ENCODE results near the gene DBN1. TPM values are rescaled to one million over a fixed set of nuclear protein-coding genes. Genes with fewer than 3 reads are reported as not detected.

Gene DBN1
- total RNA-seq, 2 experiments from 2014 or later = 82.5 to 87.0 TPM

DNA sequence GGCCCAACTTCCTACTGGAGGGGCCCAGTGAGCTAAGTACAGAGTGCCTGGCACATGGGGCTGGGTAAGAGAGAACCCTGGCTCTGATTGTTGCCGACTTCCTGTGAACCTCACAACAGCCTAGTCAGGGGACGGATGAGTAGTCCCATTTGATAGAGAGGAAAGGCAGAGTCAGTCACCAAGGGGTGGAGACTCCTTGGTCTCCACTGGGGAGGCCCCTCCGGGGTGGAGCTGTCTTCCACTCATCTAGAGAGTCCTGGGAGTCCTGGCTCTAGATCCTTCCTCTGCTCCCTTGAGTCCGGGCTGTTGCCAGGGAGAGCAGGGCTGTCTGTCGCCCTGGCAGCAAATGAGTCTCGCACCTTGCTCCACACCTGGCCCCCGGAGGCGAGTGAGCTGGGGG, 39.0 kb downstream of the DBN1 start:
- H3K4me3 Mint-ChIP-seq = peak overlapping the region; percentile 44
- H3K36me3 Mint-ChIP-seq = peaks cover 44% of the 10 kb centered on the region
- peak overlapping the region; percentile 75 for H3K27ac Mint-ChIP-seq
- H3K4me1 Mint-ChIP-seq = peaks cover 43% of the 10 kb centered on the region
- no peaks in the 10 kb centered on the region for H3K27me3 Mint-ChIP-seq
- DNase-seq (peak; percentile 35), ATAC-seq (ENCODE audit: low read depth) (peak; percentile 9)
- POLR2A ChIA-PET = interaction anchor here (0.8 to 10.7 kb wide), 5 partner anchors 9 to 44 kb away, joined by 3 to 312 read pairs (median 3); partner anchors contain the start of gene PRR7
- H3K9me3 Mint-ChIP-seq = no peaks in the 10 kb centered on the region

DNA sequence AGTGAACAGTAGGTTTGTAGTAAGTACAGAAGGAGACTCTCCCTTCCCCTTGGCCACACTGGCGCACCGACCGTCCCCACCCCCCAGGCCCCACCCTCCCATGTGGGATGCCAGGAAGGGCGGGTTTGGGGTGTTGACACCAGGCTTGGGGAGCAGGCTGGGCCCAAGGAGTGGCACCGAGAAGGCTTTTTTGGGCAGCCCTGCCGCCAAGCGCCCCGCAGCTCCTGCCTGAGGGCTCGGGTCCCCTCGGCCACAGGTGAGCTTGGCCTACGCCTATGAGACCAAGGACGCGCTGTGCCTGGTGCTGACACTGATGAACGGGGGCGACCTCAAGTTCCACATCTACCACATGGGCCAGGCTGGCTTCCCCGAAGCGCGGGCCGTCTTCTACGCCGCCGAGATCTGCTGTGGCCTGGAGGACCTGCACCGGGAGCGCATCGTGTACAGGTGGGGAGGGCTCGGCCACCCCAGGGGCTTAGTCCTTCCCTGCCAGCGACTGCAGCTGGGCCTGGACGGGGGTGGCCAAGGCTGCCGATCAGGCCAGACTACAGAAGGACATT, 39.7 kb downstream of the DBN1 start:
- DNase-seq (peak; percentile 29), ATAC-seq (ENCODE audit: low read depth) (no peak)
- H3K4me1 Mint-ChIP-seq = peaks cover 48% of the 10 kb centered on the region
- H3K4me3 Mint-ChIP-seq = no peak overlapping the region
- peaks cover 49% of the 10 kb centered on the region for H3K36me3 Mint-ChIP-seq
- H3K9me3 Mint-ChIP-seq = no peaks in the 10 kb centered on the region
- peak overlapping the region; percentile 48 for H3K27ac Mint-ChIP-seq
- POLR2A ChIA-PET = interaction anchor here (1.0 to 10.7 kb wide), 3 partner anchors 8 to 30 kb away, joined by 3 to 312 read pairs (median 145); partner anchors contain the start of gene PRR7
- H3K27me3 Mint-ChIP-seq = no peaks in the 10 kb centered on the region

GRCh38 chr5:177432839-177433657, 40.4 kb downstream of the DBN1 start:
- H3K4me1 Mint-ChIP-seq = peaks cover 47% of the 10 kb centered on the region
- H3K27ac Mint-ChIP-seq = peak overlapping the region; percentile 80
- H3K36me3 Mint-ChIP-seq = peaks cover 45% of the 10 kb centered on the region
- no peak for ATAC-seq (ENCODE audit: low read depth)
- POLR2A ChIA-PET = interaction anchor here (1.5 to 10.7 kb wide), 5 partner anchors 12 to 61 kb away, joined by 4 to 312 read pairs (median 17); partner anchors contain the start of gene PRR7
- no peaks in the 10 kb centered on the region for H3K9me3 Mint-ChIP-seq
- DNase-seq = no peak
- H3K4me3 Mint-ChIP-seq = peak overlapping the region; percentile 47
- no peaks in the 10 kb centered on the region for H3K27me3 Mint-ChIP-seq

- Mint-ChIP-seq H3K9me3 (no peaks in the 10 kb centered on the region), H3K4me3 (peak overlapping the region; percentile 94), H3K27me3 (no peaks in the 10 kb centered on the region), H3K36me3 (peaks cover 40% of the 10 kb centered on the region), H3K27ac (peak overlapping the region; percentile 83), H3K4me1 (peaks cover 48% of the 10 kb centered on the region)
- ATAC-seq (ENCODE audit: low read depth) (peak; percentile 7), DNase-seq (no peak)
- POLR2A ChIA-PET = interaction anchor here (0.5 to 10.7 kb wide), 17 partner anchors 9 to 129 kb away, joined by 3 to 312 read pairs (median 5); partner anchors contain the start of genes PDLIM7, PRELID1, PRR7 and RAB24
Measured at GRCh38 chr5:177432143-177432838, 41.1 kb downstream of the DBN1 start.

GRCh38 chr5:177431317-177432142, 41.9 kb downstream of the DBN1 start:
- POLR2A ChIA-PET = interaction anchor here (0.5 to 10.7 kb wide), 20 partner anchors 8 to 130 kb away, joined by 3 to 312 read pairs (median 4); partner anchors contain the start of genes PDLIM7, PRELID1, PRR7 and RAB24
- Mint-ChIP-seq H3K27ac (peak overlapping the region; percentile 83), H3K27me3 (no peaks in the 10 kb centered on the region), H3K36me3 (peaks cover 37% of the 10 kb centered on the region), H3K9me3 (no peaks in the 10 kb centered on the region), H3K4me3 (peak overlapping the region; percentile 94), H3K4me1 (peaks cover 47% of the 10 kb centered on the region)
- ATAC-seq (ENCODE audit: low read depth) (peak; percentile 51), DNase-seq (peak; percentile 81)

- Mint-ChIP-seq H3K27me3 (no peaks in the 10 kb centered on the region), H3K9me3 (no peaks in the 10 kb centered on the region), H3K4me1 (peaks cover 47% of the 10 kb centered on the region), H3K27ac (peak overlapping the region; percentile 83), H3K4me3 (peak overlapping the region; percentile 94), H3K36me3 (peaks cover 36% of the 10 kb centered on the region)
- no peak for ATAC-seq (ENCODE audit: low read depth)
- POLR2A ChIA-PET = interaction anchor here (1.0 to 10.7 kb wide), 10 partner anchors 13 to 129 kb away, joined by 3 to 312 read pairs (median 8); partner anchors contain the start of genes PDLIM7 and PRR7
- DNase-seq = no peak
Measured at GRCh38 chr5:177430972-177431316, 42.5 kb downstream of the DBN1 start.

GRCh38 chr5:177430140-177430951, 43.1 kb downstream of the DBN1 start:
- no peak for DNase-seq
- no peaks in the 10 kb centered on the region for H3K9me3 Mint-ChIP-seq
- H3K27ac Mint-ChIP-seq = peak overlapping the region; percentile 83
- peaks cover 33% of the 10 kb centered on the region for H3K36me3 Mint-ChIP-seq
- H3K4me3 Mint-ChIP-seq = peak overlapping the region; percentile 94
- H3K4me1 Mint-ChIP-seq = peaks cover 51% of the 10 kb centered on the region
- no peak for ATAC-seq (ENCODE audit: low read depth)
- H3K27me3 Mint-ChIP-seq = no peaks in the 10 kb centered on the region
- POLR2A ChIA-PET = interaction anchor here (0.7 to 10.7 kb wide), 9 partner anchors 13 to 811 kb away, joined by 3 to 312 read pairs (median 11); partner anchors contain the start of gene PRR7

DNA sequence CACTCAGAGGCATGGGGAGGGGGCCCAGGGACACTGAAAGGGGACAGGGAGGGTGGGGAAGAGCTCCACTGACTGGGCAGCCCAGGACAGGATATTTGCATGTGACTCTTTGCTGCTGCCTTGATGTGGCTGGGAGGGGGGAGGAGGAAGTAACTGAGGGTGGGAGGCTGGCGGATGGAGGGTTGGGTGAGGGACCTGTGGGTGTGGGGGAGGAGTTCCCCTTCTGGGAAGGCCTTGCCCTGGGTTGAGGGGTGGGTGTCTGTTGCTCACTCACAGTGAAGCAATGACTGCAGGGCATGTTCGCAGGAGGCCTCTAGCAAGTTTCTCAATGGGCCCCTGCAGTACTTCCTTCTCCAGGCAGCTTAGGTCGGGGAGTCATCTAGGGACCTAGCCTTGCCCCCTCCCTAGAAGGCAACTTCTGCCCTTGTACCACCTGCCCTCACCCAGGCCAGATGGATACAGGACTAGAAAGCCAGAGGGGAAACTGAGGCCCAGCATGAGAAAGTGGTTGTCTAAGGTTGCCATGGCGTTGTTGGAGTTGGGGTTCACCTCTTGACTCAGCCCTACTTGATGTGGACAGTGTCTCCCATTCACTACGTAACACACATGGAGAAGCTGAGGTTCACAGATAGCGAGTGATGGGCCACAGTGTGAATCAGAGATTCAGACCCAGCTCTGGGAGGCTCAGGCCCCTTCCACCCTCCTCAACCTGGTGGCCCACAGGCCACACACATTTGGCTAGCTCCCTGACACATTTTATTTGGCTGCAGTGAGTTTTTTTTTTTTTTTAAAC, 44.0 kb downstream of the DBN1 start:
- H3K4me3 Mint-ChIP-seq = peak overlapping the region; percentile 94
- POLR2A ChIA-PET = interaction anchor here (0.6 to 10.7 kb wide), 16 partner anchors 9 to 1943 kb away, joined by 3 to 312 read pairs (median 4); partner anchors contain the start of genes F12, LMAN2, PRR7 and RNF44
- peaks cover 54% of the 10 kb centered on the region for H3K4me1 Mint-ChIP-seq
- H3K27me3 Mint-ChIP-seq = no peaks in the 10 kb centered on the region
- peaks cover 28% of the 10 kb centered on the region for H3K36me3 Mint-ChIP-seq
- ATAC-seq (ENCODE audit: low read depth) = peak; percentile 3
- peak; percentile 75 for DNase-seq
- peak overlapping the region; percentile 83 for H3K27ac Mint-ChIP-seq
- no peaks in the 10 kb centered on the region for H3K9me3 Mint-ChIP-seq

DNA sequence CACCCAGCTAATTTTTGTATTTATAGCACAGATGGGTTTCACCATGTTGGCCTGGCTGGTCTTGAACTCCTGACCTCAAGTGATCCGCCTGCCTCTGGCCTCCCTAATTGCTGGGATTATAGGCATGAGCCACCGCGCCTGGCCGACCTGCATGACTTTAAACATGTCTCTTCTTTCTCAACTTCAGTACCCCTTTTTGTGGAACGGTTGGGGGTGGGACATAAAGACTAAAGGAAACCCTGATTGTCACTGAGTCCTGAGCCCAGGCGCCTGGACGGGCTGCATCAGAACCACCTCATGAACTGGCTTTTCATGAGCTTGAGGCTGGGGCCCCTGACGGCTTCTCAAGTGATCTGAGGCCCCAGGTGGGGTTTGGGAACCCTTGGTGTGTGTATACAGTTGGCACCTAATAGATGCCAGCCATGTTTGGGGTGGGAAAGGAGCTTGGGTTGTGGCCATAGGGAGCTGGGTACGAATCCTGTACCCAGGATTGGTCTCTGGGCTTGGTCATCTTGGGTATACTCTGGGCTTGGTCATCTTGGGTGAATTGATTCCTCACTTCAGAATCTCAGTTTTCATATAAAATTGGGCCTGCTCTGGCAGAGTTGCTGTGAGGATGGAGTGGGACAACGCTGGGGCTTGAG, 44.7 kb downstream of the DBN1 start:
- Mint-ChIP-seq H3K4me1 (peaks cover 54% of the 10 kb centered on the region), H3K27me3 (no peaks in the 10 kb centered on the region), H3K9me3 (no peaks in the 10 kb centered on the region), H3K27ac (peak overlapping the region; percentile 83), H3K36me3 (peaks cover 25% of the 10 kb centered on the region), H3K4me3 (peak overlapping the region; percentile 94)
- ATAC-seq (ENCODE audit: low read depth) (no peak), DNase-seq (no peak)
- POLR2A ChIA-PET = interaction anchor here (0.6 to 10.7 kb wide), 13 partner anchors 9 to 1942 kb away, joined by 3 to 312 read pairs (median 5); partner anchors contain the start of genes F12, LMAN2, PRR7 and RNF44

DNA sequence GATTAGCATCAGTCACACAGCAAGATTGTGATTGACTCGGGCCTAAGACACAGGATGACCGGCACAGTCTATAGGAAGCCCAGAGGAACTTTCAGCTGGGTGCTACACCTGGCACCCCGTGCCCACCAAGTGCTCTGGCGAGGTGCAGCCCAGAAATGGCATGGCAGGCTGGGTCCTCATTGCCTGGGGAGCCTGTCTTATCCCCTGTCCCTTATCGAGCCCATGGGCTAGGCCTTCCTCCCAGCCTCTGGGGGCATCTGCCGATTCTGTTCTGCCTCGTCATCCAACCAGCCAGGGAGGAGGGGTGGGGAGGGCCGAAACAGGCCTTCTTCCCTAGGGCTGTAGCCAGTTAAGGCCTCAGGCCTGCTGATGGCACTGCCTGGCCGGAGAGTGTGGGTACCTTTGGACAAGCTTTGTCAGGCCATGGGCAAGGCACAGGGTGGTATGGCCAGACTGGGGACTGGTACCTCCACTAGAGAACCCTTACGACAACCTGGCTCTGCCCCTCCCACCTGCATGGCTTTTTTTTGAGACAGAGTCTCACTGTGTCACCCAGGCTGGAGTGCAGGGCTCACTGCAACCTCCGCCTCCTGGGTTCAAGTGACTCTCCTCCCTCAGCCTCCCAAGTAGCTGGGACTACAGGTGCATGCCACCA, 45.4 kb downstream of the DBN1 start:
- H3K27ac Mint-ChIP-seq = peak overlapping the region; percentile 83
- H3K36me3 Mint-ChIP-seq = peaks cover 21% of the 10 kb centered on the region

More for the DNA sequence above, 45.4 kb downstream of the DBN1 start:
- no peaks in the 10 kb centered on the region for H3K9me3 Mint-ChIP-seq
- H3K4me3 Mint-ChIP-seq = peak overlapping the region; percentile 94
- DNase-seq (peak; percentile 66), ATAC-seq (ENCODE audit: low read depth) (no peak)
- H3K4me1 Mint-ChIP-seq = peaks cover 53% of the 10 kb centered on the region
- POLR2A ChIA-PET = interaction anchor here (1.0 to 10.7 kb wide), 9 partner anchors 9 to 117 kb away, joined by 3 to 312 read pairs (median 30); partner anchors contain the start of genes F12, MXD3 and PRR7
- H3K27me3 Mint-ChIP-seq = no peaks in the 10 kb centered on the region

Data from activated naive CD8-positive, alpha-beta T cell treated with anti-CD3 and anti-CD28 coated beads, Interleukin-2, amount 10 ng/mL, durations not matched to agents 7 days and 5 days (primary cell).